Skin of body (tissue), 2 donors: ENCODE measurements around the gene ADAMTS16. TPM values are rescaled to one million over a fixed set of nuclear protein-coding genes. Genes with fewer than 3 reads are reported as not detected.

ENCODE experiments used
- DNase-seq: peaks from one replicate; lab custom pipeline; 2025; lab: John Stamatoyannopoulos, UW
- total RNA-seq: library from RNA; depleted of rRNA; stranded (reverse); fragments of >200 nt; gene quantifications from one replicate; pipeline ENCODE4 v1.2.3, GENCODE V29; 2014

ADAMTS16 gene
- total RNA-seq, 1 donor from 2014 or later = 3.1 TPM

DNA sequence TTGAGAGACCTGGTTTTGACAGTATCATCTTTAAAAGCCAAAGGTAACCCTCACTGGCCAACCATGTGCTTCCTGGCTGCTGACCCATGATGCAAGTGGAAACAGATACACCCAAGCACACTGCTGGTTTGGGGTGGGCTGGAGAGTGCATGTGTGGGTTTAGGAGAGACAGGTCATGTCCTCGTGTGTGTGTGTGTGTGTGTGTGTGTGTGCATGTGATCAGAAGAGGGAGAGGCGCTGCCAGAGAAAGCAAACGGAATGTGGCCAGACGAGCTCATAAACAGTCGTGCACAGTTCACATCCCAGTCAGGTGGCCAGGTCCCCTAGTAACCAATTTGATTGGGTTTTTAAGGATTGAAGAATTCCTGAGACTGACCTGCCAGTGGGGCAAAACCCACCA lies 169.5 kb downstream of the ADAMTS16 start:
- DNase-seq = no peak

- DNase-seq = no peak
Observed at GRCh38 chr5:5313101-5313635, 173.0 kb downstream of the ADAMTS16 start.

DNA sequence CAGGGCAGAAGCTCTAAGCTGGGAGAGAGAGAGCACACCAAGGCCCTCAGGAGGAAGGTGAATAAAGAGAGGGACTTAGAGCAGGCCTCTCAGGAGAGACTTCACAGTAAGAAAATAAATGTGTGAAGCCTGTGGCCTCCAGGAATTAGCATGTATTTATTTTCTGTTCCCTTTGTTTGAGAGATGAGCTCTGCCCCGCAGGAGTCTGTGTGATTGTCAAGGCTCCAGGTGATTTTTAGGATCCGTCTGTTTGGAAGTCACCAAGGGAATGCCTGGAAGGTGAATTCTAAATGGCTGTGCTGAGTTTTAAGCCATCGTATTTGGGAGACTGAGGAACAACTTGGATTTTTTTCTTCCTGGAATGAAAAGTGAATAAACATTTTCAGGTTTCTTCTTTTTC lies 174.0 kb downstream of the ADAMTS16 start:
- DNase-seq = no peak

DNA sequence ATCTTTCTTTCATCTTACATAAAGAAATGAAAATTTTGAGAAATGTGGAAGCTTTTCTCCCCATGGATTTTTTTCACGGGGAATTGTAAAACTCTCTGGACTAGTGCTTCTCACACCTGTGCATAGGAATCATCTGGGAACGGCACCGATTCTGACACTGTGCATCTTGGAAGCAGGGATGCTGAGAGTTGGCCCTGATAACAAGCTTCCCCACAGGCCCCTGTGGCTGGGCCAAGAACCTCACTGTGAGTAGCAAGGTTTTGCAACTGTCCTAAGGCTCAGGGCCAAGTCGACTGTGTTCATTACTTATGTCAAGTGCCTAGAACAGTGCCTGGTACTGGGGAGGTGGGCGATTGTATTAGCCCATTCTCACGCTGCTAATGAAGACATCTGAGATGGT lies 174.5 kb downstream of the ADAMTS16 start:
- no peak for DNase-seq

- DNase-seq = no peak
Observed at GRCh38 chr5:5315068-5315980, 175.2 kb downstream of the ADAMTS16 start.

- DNase-seq = no peak
Observed at GRCh38 chr5:5316334-5316733, 176.2 kb downstream of the ADAMTS16 start.

DNA sequence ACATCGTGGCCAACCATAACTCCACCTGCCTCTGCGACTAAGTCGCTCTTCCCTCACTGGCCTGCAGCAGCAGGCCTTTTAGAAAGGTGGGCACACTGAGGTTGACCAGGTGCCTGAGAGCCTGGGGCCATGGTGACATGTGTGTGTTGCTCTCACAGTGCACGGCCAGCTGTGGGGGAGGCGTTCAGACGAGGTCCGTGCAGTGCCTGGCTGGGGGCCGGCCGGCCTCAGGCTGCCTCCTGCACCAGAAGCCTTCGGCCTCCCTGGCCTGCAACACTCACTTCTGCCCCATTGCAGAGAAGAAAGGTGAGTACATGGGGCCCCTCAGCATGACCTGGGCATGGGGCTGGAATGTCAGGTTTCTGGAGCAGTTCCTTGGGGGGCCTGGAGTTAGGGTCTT lies 177.8 kb downstream of the ADAMTS16 start:
- no peak for DNase-seq

DNA sequence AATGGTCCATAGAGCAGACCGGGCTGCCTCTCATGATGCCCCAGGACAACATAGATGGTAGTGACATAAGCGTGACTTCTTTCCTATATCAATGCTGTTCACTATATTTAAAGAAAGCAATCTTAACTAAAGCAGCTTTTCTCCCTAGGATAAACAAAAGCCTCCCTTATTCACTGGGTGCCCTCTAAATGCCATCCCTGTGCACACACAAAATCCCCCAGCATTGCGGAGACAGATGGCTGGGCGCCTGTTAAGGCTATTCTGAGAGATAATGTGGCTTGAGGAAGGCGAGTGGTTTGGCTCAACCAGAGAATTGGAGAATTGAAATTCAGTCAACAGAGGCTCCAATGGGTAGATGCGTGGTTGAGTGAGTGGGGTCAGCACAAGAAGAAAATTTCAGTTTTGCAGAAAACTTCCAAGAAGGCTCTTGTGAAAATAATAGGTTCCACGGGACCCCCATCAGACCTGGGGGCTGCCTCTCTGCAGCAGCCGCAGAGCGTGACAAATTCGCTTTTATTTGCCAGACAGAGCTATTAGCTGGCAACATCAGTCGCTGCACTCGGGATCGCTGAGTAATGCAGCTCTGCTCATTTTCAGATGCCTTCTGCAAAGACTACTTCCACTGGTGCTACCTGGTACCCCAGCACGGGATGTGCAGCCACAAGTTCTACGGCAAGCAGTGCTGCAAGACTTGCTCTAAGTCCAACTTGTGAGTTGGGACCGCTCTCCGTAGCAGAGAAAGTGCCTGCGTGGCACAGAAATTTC lies 178.5 kb downstream of the ADAMTS16 start:
- DNase-seq = no peak

- DNase-seq = no peak
Observed at GRCh38 chr5:5320062-5320805, 180.1 kb downstream of the ADAMTS16 start.

- DNase-seq = no peak
Observed at GRCh38 chr5:5321137-5321536, 181.0 kb downstream of the ADAMTS16 start.

- DNase-seq = no peak
Observed at GRCh38 chr5:5323551-5323950, 183.4 kb downstream of the ADAMTS16 start.

- no peak for DNase-seq
Observed at GRCh38 chr5:5326115-5326758, 186.1 kb downstream of the ADAMTS16 start.

DNA sequence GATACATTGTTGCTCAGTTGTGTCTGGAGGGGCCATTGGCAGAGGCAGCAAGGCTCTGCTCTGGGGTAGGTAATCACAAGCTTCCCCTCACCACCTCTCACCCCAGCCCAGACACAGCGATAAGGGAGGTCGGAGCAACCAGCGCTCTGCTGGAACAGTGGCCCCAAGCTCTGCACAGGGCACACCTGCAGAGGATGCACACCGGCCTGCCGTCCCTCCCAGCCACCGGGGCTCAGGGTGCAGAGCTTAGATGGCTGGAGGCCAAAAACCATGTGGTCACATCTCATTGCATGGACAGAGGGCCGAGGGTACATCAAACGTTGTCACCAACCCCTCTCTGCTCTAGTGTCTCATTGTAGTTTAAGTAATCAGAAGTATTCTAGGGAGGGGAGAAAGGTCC lies 187.0 kb downstream of the ADAMTS16 start:
- DNase-seq = no peak

GRCh38 chr5:5330728-5331452 lies 190.8 kb downstream of the ADAMTS16 start:
- DNase-seq = no peak

GRCh38 chr5:5331848-5332247 lies 191.7 kb downstream of the ADAMTS16 start:
- no peak for DNase-seq

DNA sequence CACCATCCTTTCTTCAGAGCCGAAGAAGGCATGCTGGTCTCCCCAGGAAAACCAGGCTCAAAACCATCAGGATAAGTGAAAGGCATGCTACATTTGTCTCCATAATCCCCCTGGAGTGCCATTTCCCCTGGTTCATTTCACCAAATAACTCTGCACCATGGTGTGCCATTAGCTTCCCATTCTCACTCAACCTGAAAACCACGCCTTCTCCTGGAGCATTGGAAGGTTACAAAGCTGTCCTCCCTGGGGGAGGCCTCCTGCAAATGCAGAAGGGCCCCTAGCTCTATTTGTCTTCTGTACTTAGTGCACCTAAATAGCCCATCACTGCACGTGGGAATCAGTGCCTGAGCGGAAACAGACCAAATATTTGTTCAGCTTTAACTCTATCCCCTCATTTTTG lies 192.2 kb downstream of the ADAMTS16 start:
- DNase-seq = no peak

DNA sequence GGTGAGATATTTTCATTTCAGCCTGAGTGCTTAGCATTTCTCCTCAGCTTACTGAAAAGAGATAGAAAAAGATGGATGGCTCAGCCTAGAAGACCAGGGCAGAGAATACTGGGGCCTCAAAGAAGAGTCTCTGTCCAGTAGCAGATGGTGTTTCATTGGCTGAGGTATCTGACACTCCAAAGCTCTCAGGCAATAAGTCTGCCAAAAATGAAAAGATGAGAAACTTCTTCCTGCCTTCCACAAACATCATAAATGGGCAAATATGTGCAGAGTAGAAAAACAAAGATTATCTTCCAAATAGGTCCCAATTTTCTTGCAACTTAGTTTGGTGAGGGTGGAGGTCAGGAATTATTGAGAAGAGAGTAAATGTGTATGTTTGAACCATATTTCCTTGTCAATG lies 195.0 kb downstream of the ADAMTS16 start:
- DNase-seq = no peak

GRCh38 chr5:5335700-5336264 lies 195.7 kb downstream of the ADAMTS16 start:
- DNase-seq = no peak

DNA sequence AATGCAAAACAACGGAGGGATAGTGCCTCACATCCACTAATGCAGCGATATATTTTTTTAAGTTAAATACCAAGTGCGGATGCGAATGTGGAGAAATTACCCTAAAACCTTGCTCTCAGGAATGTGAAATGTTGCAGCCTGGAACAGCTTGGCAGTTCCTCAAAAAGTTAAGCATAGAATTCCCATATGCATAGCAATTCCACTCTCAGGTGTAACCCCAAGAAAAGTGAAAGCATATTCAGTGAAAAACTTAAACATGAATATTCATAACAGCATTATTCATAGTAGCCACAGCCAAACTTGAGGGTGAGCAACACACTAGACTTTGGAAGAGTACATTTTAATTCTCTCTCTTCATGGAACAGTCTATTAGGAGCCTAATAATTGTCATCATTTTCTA lies 199.1 kb downstream of the ADAMTS16 start:
- no peak for DNase-seq

DNA sequence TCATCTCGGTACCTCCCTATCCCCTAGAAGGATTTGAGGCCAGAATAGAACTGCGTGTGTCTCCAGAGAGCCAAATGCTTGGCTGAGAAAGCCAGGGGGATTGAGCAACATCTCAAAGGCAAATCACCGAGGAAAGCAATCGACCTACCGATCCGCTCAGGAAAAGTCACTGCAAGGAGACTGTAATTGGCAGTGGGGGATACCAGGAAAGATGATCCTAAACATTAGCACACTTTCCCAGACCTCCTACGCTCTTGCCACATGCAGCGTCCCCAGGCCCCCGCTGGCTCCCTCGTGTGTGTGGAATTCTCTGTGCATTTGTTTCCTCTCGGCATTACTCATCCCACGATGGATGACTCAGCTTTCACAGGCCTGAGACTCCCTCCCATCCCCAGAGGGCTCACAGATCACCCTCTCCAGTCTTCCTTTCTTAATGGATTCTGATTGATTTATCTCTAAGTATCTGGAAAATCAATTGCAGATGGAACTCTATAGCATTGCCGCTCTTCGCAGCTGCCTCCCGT lies 200.1 kb downstream of the ADAMTS16 start:
- DNase-seq = peak; percentile 95
